MCF 10A (cell line): Measurements from ENCODE around the gene EIF4E1B. TPM values are rescaled to one million over a fixed set of nuclear protein-coding genes. Genes with fewer than 3 reads are reported as not detected.

Experiments used
- BruUV-seq: library from RNA; stranded (reverse); fragments of 400-500 nt; replicated peaks from 2 replicates; lab custom pipeline; 2021; lab: Mats Ljungman, UMichigan
- CTCF ChIA-PET: fragments of 300-600 bp; sonication (Branson Sonifier 250); formaldehyde crosslinking; extraction: SDS; loops from one replicate; lab custom pipeline; 2021; ENCODE audit warnings: antibody characterized with exemption, inconsistent platforms; lab: Yijun Ruan, JAX
- POLR2A ChIA-PET: fragments of 300-600, 350-650 bp; sonication (Branson Sonifier 250); formaldehyde crosslinking; extraction: SDS; loops from one replicate; lab custom pipeline; 2020; ENCODE audit warnings: antibody characterized with exemption, inconsistent platforms; lab: Yijun Ruan, JAX
- DNase-seq: peaks from one replicate; pipeline ENCODE4 v3.0.0-alpha.2; 2018; ENCODE audit not compliant: unreplicated experiment
- H3K27ac Mint-ChIP-seq: one replicate; pipeline ENCODE4 v1.8.0; 2022; ENCODE audit warnings: mild to moderate bottlenecking, low read depth, mixed read lengths; ENCODE audit not compliant: unreplicated experiment
- H3K27me3 Mint-ChIP-seq: one replicate; pipeline ENCODE4 v1.8.0; 2022; ENCODE audit warnings: mixed read lengths; ENCODE audit not compliant: insufficient read depth, unreplicated experiment
- H3K36me3 Mint-ChIP-seq: one replicate; pipeline ENCODE4 v1.8.0; 2022; ENCODE audit warnings: mild to moderate bottlenecking, moderate library complexity, mixed read lengths; ENCODE audit not compliant: insufficient read depth, unreplicated experiment
- H3K4me1 Mint-ChIP-seq: one replicate; pipeline ENCODE4 v1.8.0; 2022; ENCODE audit warnings: mixed read lengths; ENCODE audit not compliant: insufficient read depth, unreplicated experiment
- H3K4me3 Mint-ChIP-seq: one replicate; pipeline ENCODE4 v1.8.0; 2022; ENCODE audit warnings: mild to moderate bottlenecking, moderate library complexity, mixed read lengths; ENCODE audit not compliant: unreplicated experiment
- H3K9me3 Mint-ChIP-seq: one replicate; pipeline ENCODE4 v1.8.0; 2022; ENCODE audit warnings: mixed read lengths; ENCODE audit not compliant: unreplicated experiment
- CTCF ChIP-seq: fragments of 200-600 bp; IDR thresholded peaks from one replicate; pipeline ENCODE4 v1.8.0; 2022; ENCODE audit warnings: antibody characterized with exemption, mild to moderate bottlenecking; ENCODE audit not compliant: unreplicated experiment
- intact Hi-C: fragments of 100-400 bp; cut with micrococcal nuclease; formaldehyde crosslinking; loops from 2 replicates; pipeline ENCODE4 v1.14.1; 2022
- total RNA-seq: library from RNA; stranded (reverse); gene quantifications from 2 replicates; pipeline ENCODE4 v1.2.3, GENCODE V29; 2022

The EIF4E1B gene
- total RNA-seq, 1 experiment from 2014 or later = not detected

GRCh38 chr5:176665517-176665916, 35.0 kb downstream of the EIF4E1B start:
- no TSS peak for BruUV-seq
- TF ChIP-seq CTCF = no peak
- no peak for DNase-seq
- Mint-ChIP-seq H3K27me3 (peaks cover 49% of the 10 kb centered on the region), H3K4me3 (no peak overlapping the region), H3K4me1 (no peaks in the 10 kb centered on the region), H3K9me3 (no peaks in the 10 kb centered on the region), H3K36me3 (no peaks in the 10 kb centered on the region), H3K27ac (no peak overlapping the region)
- intact Hi-C loops = no loop called here
- POLR2A ChIA-PET = interaction anchor here (1.1 kb wide), 1 partner anchor 245 kb away, joined by 4 read pairs; no protein-coding TSS in a partner anchor
- CTCF ChIA-PET = interaction anchor here (0.6 to 1.2 kb wide), 3 partner anchors 261 to 445 kb away, joined by 3 to 4 read pairs (median 3); no protein-coding TSS in a partner anchor

GRCh38 chr5:176667637-176668036, 37.2 kb downstream of the EIF4E1B start:
- TF ChIP-seq CTCF = no peak
- Mint-ChIP-seq H3K27ac (no peak overlapping the region), H3K9me3 (no peaks in the 10 kb centered on the region), H3K4me3 (no peak overlapping the region), H3K36me3 (no peaks in the 10 kb centered on the region), H3K27me3 (peaks cover 49% of the 10 kb centered on the region), H3K4me1 (no peaks in the 10 kb centered on the region)
- ChIA-PET POLR2A (no interaction called here), CTCF (interaction anchor here (0.8 to 1.6 kb wide), 2 partner anchors 10 to 405 kb away, joined by 3 to 10 read pairs; no protein-coding TSS in a partner anchor)
- no TSS peak for BruUV-seq
- DNase-seq = no peak
- intact Hi-C loops = no loop called here

GRCh38 chr5:176670449-176670848, 40.0 kb downstream of the EIF4E1B start:
- BruUV-seq = no TSS peak
- Mint-ChIP-seq H3K27me3 (peaks cover 32% of the 10 kb centered on the region), H3K36me3 (no peaks in the 10 kb centered on the region), H3K4me1 (no peaks in the 10 kb centered on the region), H3K27ac (no peak overlapping the region), H3K9me3 (no peaks in the 10 kb centered on the region), H3K4me3 (no peak overlapping the region)
- intact Hi-C loops = no loop called here
- no peak for TF ChIP-seq CTCF
- ChIA-PET POLR2A (no interaction called here), CTCF (interaction anchor here (0.9 to 1.9 kb wide), 3 partner anchors 11 to 245 kb away, joined by 3 to 34 read pairs (median 4); no protein-coding TSS in a partner anchor)
- DNase-seq = no peak

- Mint-ChIP-seq H3K4me1 (no peaks in the 10 kb centered on the region), H3K27ac (no peak overlapping the region), H3K4me3 (no peak overlapping the region), H3K9me3 (no peaks in the 10 kb centered on the region), H3K27me3 (peaks cover 32% of the 10 kb centered on the region), H3K36me3 (no peaks in the 10 kb centered on the region)
- CTCF ChIA-PET = interaction anchor here (0.7 kb wide), 1 partner anchor 27 kb away, joined by 3 read pairs; no protein-coding TSS in a partner anchor
- POLR2A ChIA-PET = no interaction called here
- DNase-seq = no peak
- BruUV-seq = no TSS peak
- no peak for TF ChIP-seq CTCF
- intact Hi-C loops = no loop called here
These were observed 40.9 kb downstream of the EIF4E1B start for GRCh38 chr5:176671399-176671798.
